ENCODE measurements around the gene B4GALT1.

DNA sequence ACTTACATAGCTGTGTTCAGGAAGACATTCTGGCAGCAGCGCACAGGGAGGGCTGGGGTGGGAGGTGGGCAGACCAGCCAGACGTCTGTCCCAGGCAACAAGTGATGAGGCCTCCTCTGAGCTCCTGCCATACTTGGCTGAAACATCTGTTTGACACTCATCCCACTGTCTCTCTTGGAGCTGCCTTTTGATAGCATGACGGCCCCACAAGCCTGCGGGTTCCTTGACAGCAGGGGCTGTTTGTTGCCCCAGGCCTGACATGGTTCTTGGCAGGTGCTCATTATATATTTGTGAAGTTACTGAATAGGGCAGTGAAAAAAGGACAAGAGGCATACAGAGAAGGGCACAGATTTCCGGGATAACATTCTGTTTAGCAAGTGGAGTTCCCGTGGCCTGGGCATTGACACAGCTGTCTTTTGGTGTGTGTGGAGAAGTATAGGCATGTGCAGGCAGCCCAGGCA lies 22.2 kb upstream of the B4GALT1 start:
- TF ChIP-seq MYC (IDR thresholded peaks at IDR 0.05; ENCODE audit: low read depth, low read length) (no peak), POLR2A (IDR thresholded peaks at IDR 0.05; ENCODE audit: low read depth, low read length) (no peak), FOS (IDR thresholded peaks at IDR 0.05; ENCODE audit: borderline replicate concordance, insufficient read depth, low read length) (no peak), EZH2 (IDR thresholded peaks at IDR 0.05; ENCODE audit: borderline replicate concordance, low read depth, low read length, severe bottlenecking) (no peak), POLR2AphosphoS5 (IDR thresholded peaks at IDR 0.05; ENCODE audit: insufficient read depth, low read depth, low read length) (no peak)
- TF ChIP-seq, protein P1, sequence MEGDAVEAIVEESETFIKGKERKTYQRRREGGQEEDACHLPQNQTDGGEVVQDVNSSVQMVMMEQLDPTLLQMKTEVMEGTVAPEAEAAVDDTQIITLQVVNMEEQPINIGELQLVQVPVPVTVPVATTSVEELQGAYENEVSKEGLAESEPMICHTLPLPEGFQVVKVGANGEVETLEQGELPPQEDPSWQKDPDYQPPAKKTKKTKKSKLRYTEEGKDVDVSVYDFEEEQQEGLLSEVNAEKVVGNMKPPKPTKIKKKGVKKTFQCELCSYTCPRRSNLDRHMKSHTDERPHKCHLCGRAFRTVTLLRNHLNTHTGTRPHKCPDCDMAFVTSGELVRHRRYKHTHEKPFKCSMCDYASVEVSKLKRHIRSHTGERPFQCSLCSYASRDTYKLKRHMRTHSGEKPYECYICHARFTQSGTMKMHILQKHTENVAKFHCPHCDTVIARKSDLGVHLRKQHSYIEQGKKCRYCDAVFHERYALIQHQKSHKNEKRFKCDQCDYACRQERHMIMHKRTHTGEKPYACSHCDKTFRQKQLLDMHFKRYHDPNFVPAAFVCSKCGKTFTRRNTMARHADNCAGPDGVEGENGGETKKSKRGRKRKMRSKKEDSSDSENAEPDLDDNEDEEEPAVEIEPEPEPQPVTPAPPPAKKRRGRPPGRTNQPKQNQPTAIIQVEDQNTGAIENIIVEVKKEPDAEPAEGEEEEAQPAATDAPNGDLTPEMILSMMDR (IDR thresholded peaks at IDR 0.05; ENCODE audit: extremely low read depth in 1 of 2, insufficient read depth in 1 of 2, low read depth in 1 of 2, low read length in 2 of 2), result no peak
- TF ChIP-seq, protein P2, sequence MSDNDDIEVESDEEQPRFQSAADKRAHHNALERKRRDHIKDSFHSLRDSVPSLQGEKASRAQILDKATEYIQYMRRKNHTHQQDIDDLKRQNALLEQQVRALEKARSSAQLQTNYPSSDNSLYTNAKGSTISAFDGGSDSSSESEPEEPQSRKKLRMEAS (IDR thresholded peaks at IDR 0.05; ENCODE audit: insufficient read depth, insufficient read length), result no peak

All from endothelial cell of umbilical vein (primary cell).